B cell (primary cell): ENCODE results near the gene NHERF2. TPM values are rescaled to one million over a fixed set of nuclear protein-coding genes. Genes with fewer than 3 reads are reported as not detected.

Experiments
- ATAC-seq: fragments of 200-7000 bp; cut with Tn5 transposase; one replicate; pipeline ENCODE4 v1.10.0; 2021; ENCODE audit warnings: low read depth, mild to moderate bottlenecking, moderate number of reproducible peaks, moderate library complexity
- CTCF ChIA-PET: fragments of 350-600 bp; sonication (Branson Sonifier 250); formaldehyde crosslinking; loops from one replicate; lab custom pipeline; 2021; ENCODE audit warnings: antibody characterized with exemption, inconsistent platforms; lab: Charles Lee
- POLR2A ChIA-PET: fragments of 350-600 bp; sonication (Branson Sonifier 250); formaldehyde crosslinking; loops from one replicate; lab custom pipeline; 2021; ENCODE audit warnings: antibody characterized with exemption; lab: Charles Lee
- DNase-seq: peaks from one replicate; pipeline ENCODE4 v3.0.0; 2013
- H2AFZ ChIP-seq: 2 replicates; pipeline ENCODE4 v1.6.1; 2012; ENCODE audit warnings: mild to moderate bottlenecking, low read depth, low read length; ENCODE audit not compliant: insufficient read depth, poor library complexity, severe bottlenecking
- H3K27ac ChIP-seq, 2 donors: 1 replicate in 1 of 2; 2 replicates in 1 of 2; pipeline ENCODE4 v1.5.1; 2012 to 2013; ENCODE audit warnings: low read length in 2 of 2, mild to moderate bottlenecking in 2 of 2, moderate library complexity in 1 of 2
- H3K27me3 ChIP-seq, 4 experiments: fragments of 200-600 bp in 1 of 4; sonication (generic) in 1 of 4; replicated peaks in 1 of 4; 1 replicate in 2 of 4; 2 replicates in 2 of 4; pipeline versions ENCODE4 v1.6.1 to v1.7.0; 2013 to 2016; ENCODE audit warnings: low read length in 3 of 4, mild to moderate bottlenecking in 2 of 4, mixed read lengths in 1 of 4, moderate library complexity in 1 of 4; ENCODE audit not compliant: insufficient read depth in 4 of 4, control insufficient read depth in 3 of 4; ENCODE audit errors: control extremely low read depth in 1 of 4
- H3K36me3 ChIP-seq, 2 experiments: replicated peaks in 1 of 2; 1 replicate in 1 of 2; 2 replicates in 1 of 2; pipeline versions ENCODE4 v1.6.1 to v1.7.1; 2013; ENCODE audit warnings: low read length in 1 of 2; ENCODE audit not compliant: insufficient read depth in 2 of 2, control insufficient read depth in 1 of 2; ENCODE audit errors: control extremely low read depth in 1 of 2, extremely low read depth in 1 of 2
- H3K4me1 ChIP-seq, 2 donors: fragments of 200-600 bp in 1 of 2; sonication (generic) in 1 of 2; 1 replicate in 1 of 2; 2 replicates in 1 of 2; pipeline versions ENCODE4 v1.5.1 to v1.6.1; 2013 to 2017; ENCODE audit warnings: low read length in 2 of 2; ENCODE audit not compliant: control insufficient read depth in 2 of 2, insufficient read depth in 2 of 2
- H3K4me2 ChIP-seq: replicated peaks from 2 replicates; pipeline ENCODE3; 2012; ENCODE audit warnings: mild to moderate bottlenecking, low read depth, low read length; ENCODE audit not compliant: poor library complexity, severe bottlenecking
- H3K4me3 ChIP-seq, 5 experiments: fragments of 200-600 bp in 1 of 5; sonication (generic) in 1 of 5; 1 replicate in 3 of 5; 2 replicates in 2 of 5; pipeline versions ENCODE4 v1.5.1 to v1.7.0; 2011 to 2016; ENCODE audit warnings: low read length in 4 of 5, mild to moderate bottlenecking in 4 of 5, low read depth in 2 of 5, control low read depth in 1 of 5, moderate library complexity in 1 of 5; ENCODE audit not compliant: insufficient read depth in 1 of 5; ENCODE audit errors: control extremely low read depth in 1 of 5, extremely low read depth in 1 of 5
- H3K79me2 ChIP-seq: fragments of 200-600 bp; sonication (generic); one replicate; pipeline ENCODE4 v1.6.0; 2016; ENCODE audit warnings: low read length; ENCODE audit not compliant: control insufficient read depth, insufficient read depth
- H3K9ac ChIP-seq: fragments of 200-600 bp; sonication (generic); 2 replicates; pipeline ENCODE4 v1.6.1; 2017; ENCODE audit warnings: mild to moderate bottlenecking, low read length, moderate library complexity
- H3K9me3 ChIP-seq, 3 donors: one replicate each; pipeline versions ENCODE4 v1.6.1 to v1.7.1; 2013; ENCODE audit warnings: low read length in 2 of 3; ENCODE audit not compliant: control insufficient read depth in 2 of 3, insufficient read depth in 1 of 3; ENCODE audit errors: control extremely low read depth in 1 of 3
- H4K20me1 ChIP-seq: 2 replicates; pipeline ENCODE4 v1.6.0; 2012; ENCODE audit warnings: mild to moderate bottlenecking, low read length; ENCODE audit not compliant: insufficient read depth, control insufficient read depth, poor library complexity, severe bottlenecking
- H3K27ac Mint-ChIP-seq: one replicate; pipeline ENCODE4 v1.8.0; 2021; ENCODE audit warnings: mixed read lengths
- H3K27me3 Mint-ChIP-seq: one replicate; pipeline ENCODE4 v1.8.0; 2021; ENCODE audit warnings: mixed read lengths
- H3K4me1 Mint-ChIP-seq: one replicate; pipeline ENCODE4 v1.8.0; 2021; ENCODE audit warnings: mixed read lengths
- H3K4me3 Mint-ChIP-seq: one replicate; pipeline ENCODE4 v1.8.0; 2021; ENCODE audit warnings: mixed read lengths
- H3K9me3 Mint-ChIP-seq: one replicate; pipeline ENCODE4 v1.8.0; 2022; ENCODE audit warnings: mixed read lengths; ENCODE audit not compliant: insufficient read depth
- EZH2 ChIP-seq: IDR thresholded peaks from 2 replicates; pipeline ENCODE4 v1.6.1; 2012; ENCODE audit warnings: borderline replicate concordance, low read depth, mild to moderate bottlenecking, moderate library complexity, low read length; ENCODE audit not compliant: insufficient read depth, poor library complexity, severe bottlenecking
- WGBS: methylation state at CpG from one replicate; pipeline ENCODE4 v1.1.5; 2013; ENCODE audit warnings: missing lambda C conversion rate; ENCODE audit not compliant: insufficient coverage; 5-methylcytosine and 5-hydroxymethylcytosine counted together
- intact Hi-C: fragments of 100-400 bp; cut with micrococcal nuclease; formaldehyde crosslinking; loops from one replicate; pipeline ENCODE4 v1.10.0; 2022
- polyA plus RNA-seq: library from polyadenylated mRNA; depleted of rRNA; stranded (reverse); fragments of >200 nt; gene quantifications from 2 replicates; pipeline ENCODE4 v1.2.3, GENCODE V29; 2012
- total RNA-seq, 2 donors: library from RNA; stranded (reverse); fragments of 120-200 nt in 1 of 2; gene quantifications; 1 replicate in 1 of 2; 2 replicates in 1 of 2; pipeline versions ENCODE4 v1.2.3 to v1.2.4, GENCODE V29; 2013 to 2022
- TF ChIP-seq, protein P1 (sequence below): fragments of 200-600 bp; IDR thresholded peaks from one replicate; pipeline ENCODE4 v1.8.0; 2022; ENCODE audit warnings: antibody characterized with exemption, mild to moderate bottlenecking

Gene NHERF2
- total and polyA plus RNA-seq, 2 donors (not counting 1 experiment from before 2014, with no cell fraction given), result 1.8 to 2.2 TPM

DNA sequence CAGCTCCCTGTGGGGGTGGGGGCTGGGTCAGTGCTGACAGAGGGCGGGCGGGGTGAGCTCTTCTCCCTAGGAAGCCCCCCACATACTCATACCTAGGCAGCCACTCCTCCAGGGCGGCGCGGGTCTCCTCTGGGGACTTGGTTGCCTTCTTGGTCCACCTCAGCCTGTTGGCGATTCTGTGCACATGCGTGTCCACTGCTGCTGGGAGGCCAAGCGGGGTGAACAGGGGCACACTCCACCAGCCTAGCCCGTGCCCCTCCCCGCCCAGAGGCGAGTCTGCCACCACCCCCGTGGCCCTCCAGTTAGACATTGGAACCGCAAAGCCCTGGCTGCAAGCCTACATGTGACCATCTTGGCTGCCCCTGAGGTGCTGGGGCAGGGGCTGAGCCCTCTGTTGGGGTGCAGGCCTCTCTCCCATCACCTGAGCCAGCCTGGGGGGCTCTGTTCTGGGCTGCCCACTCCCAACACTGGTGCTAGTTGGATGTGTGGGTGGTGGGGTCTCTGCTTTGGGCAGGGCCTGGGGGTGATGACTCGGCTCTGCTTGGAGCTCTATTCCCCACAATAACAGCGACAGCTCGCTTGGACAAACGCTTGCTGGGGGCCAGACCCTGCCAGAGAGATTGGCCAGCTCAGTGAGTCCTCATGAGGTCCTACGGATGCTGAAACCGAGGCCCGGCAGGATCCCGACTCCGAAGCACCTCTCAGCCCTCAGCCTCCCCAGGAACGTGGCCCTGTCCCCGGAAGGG is 13.5 kb downstream of the NHERF2 start:
- Histone ChIP-seq H3K27me3 (no peaks in the 10 kb centered on the region), H3K4me3 (no peak overlapping the region), H3K4me2 (no peak overlapping the region), H3K79me2 (no peaks in the 10 kb centered on the region), H3K9me3 (no peaks in the 10 kb centered on the region), H3K9ac (no peak overlapping the region), H3K4me1 (peaks cover 4 to 17% of the 10 kb centered on the region in 2 donors), H3K27ac (no peak overlapping the region), H4K20me1 (no peaks in the 10 kb centered on the region), H3K36me3 (no peaks in the 10 kb centered on the region), H2AFZ (no peak overlapping the region)
- 97% methylated on average over 22 of the region's 24 CpGs for WGBS
- CTCF ChIA-PET, result no interaction called here
- no peak for TF ChIP-seq EZH2
- TF ChIP-seq, protein P1, sequence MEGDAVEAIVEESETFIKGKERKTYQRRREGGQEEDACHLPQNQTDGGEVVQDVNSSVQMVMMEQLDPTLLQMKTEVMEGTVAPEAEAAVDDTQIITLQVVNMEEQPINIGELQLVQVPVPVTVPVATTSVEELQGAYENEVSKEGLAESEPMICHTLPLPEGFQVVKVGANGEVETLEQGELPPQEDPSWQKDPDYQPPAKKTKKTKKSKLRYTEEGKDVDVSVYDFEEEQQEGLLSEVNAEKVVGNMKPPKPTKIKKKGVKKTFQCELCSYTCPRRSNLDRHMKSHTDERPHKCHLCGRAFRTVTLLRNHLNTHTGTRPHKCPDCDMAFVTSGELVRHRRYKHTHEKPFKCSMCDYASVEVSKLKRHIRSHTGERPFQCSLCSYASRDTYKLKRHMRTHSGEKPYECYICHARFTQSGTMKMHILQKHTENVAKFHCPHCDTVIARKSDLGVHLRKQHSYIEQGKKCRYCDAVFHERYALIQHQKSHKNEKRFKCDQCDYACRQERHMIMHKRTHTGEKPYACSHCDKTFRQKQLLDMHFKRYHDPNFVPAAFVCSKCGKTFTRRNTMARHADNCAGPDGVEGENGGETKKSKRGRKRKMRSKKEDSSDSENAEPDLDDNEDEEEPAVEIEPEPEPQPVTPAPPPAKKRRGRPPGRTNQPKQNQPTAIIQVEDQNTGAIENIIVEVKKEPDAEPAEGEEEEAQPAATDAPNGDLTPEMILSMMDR, result no peak
- H3K4me1 Mint-ChIP-seq, result peaks cover 3% of the 10 kb centered on the region
- no peaks in the 10 kb centered on the region for H3K9me3 Mint-ChIP-seq
- DNase-seq (no peak), ATAC-seq (no peak)
- no peak overlapping the region for H3K27ac Mint-ChIP-seq
- intact Hi-C loops, result no loop called here
- POLR2A ChIA-PET, result no interaction called here
- no peaks in the 10 kb centered on the region for H3K27me3 Mint-ChIP-seq
- H3K4me3 Mint-ChIP-seq, result no peak overlapping the region

DNA sequence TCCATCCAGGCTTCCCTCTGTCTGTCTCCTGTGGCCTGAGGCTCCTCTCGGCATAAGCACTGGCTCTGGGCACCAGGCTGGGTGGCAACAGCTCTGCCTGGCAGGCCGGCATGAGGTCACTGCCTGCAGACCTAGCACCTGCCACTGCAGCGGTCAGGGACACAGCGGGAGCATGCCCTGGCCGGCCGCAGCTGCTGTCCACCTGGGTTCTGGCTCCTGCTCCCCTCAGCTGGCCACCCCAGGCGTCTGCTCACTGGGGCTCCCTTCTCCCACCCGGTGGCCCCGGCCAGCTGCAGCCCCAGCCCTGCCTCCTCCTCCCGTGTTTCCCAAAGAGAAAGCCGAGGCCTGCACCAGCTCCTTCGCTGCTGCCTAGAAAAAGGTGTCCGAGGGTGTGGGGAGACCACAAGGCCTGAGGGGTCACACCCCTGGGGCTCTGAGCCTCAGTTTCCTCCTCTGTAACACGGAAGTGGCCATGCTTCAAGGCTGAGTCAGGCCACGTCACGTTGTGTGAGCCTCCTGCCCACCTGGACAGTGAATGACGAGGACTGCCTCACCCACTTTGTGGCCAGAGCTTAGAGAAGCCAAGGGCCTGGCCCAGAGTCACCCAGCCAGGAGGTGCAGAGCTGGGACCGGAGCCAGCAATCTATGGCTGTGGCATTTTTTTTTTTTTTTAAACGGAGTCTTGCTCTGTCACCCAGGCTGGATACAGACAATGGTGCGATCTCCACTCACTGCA is 14.3 kb downstream of the NHERF2 start:
- intact Hi-C loops, result no loop called here
- H3K4me1 ChIP-seq, result peaks cover 4 to 17% of the 10 kb centered on the region in 2 donors
- DNase-seq, result no peak
- H3K79me2 ChIP-seq, result no peaks in the 10 kb centered on the region
- H3K9me3 Mint-ChIP-seq, result no peaks in the 10 kb centered on the region
- no peak overlapping the region for H3K27ac ChIP-seq
- CTCF ChIA-PET, result interaction anchor here (0.6 kb wide), 1 partner anchor 99 kb away, joined by 3 read pairs; no protein-coding TSS in a partner anchor
- H3K27me3 Mint-ChIP-seq, result no peaks in the 10 kb centered on the region
- no peaks in the 10 kb centered on the region for H3K9me3 ChIP-seq
- no peak overlapping the region for H3K4me3 ChIP-seq
- no peaks in the 10 kb centered on the region for H3K27me3 ChIP-seq
- H3K27ac Mint-ChIP-seq, result no peak overlapping the region
- H3K36me3 ChIP-seq, result no peaks in the 10 kb centered on the region
- ATAC-seq, result no peak
- POLR2A ChIA-PET, result interaction anchor here (0.7 kb wide), 1 partner anchor 735 kb away, joined by 6 read pairs; no protein-coding TSS in a partner anchor
- no peaks in the 10 kb centered on the region for H4K20me1 ChIP-seq
- TF ChIP-seq, protein P1, result no peak
- no peak for TF ChIP-seq EZH2
- H3K4me2 ChIP-seq, result no peak overlapping the region
- peaks cover 3% of the 10 kb centered on the region for H3K4me1 Mint-ChIP-seq
- no peak overlapping the region for H3K9ac ChIP-seq
- H2AFZ ChIP-seq, result no peak overlapping the region
- 94% methylated on average over 20 of the region's 20 CpGs for WGBS
- H3K4me3 Mint-ChIP-seq, result no peak overlapping the region
